Measurements from ENCODE around the gene DHPS. TPM values are rescaled to one million over a fixed set of nuclear protein-coding genes. Genes with fewer than 3 reads are reported as not detected.
"Not testable (repeated sequence)": the region's sequence is repeated elsewhere in the genome, so short reads cannot be mapped to it uniquely, and the experiment has no call there.

Gene DHPS
- polyA plus RNA-seq, 1 experiment, result 92.2 TPM

DNA sequence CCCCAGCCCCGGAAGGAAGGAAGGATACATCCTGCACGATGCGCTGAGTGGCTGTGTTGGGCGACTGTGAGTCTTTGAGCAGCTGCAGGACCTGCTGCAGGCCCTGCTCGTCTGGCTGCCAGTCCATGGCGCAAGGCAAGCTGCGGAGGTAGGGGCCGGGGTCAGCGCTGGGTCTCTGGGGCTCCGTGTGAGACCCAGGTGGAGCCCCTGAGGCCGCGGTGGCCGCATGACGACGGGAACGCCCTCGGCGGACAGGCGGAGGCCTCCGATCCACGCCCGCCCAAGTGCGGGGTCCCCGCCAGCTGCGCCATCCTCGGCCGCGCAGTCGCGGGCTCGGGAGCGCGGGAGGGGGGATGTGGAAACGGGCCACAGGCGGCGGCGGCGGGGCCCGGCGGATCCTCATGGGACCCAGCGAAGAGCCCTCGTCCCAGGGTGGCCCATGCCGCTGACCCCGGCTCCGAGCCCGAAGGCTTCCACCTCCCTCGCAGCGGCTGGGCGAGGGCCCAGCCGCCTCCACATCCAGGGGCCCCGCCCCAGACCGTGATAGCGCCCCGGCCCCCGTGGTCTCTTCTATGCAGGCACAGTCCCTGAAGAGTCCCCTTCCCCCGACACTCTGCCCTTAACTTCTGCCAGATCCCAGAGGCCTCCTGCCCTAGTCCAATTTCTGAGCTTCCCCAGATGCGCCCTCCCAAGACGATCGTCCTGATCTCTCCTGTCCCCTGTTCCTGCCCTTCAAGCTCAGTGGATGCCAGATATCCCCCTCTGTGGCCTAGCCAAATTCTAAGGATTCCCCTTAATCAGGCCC is 39.4 kb upstream of the DHPS start:
- POLR2A ChIA-PET, result no interaction called here
- no peak for TF ChIP-seq CTCF (IDR thresholded peaks at IDR 0.05; ENCODE audit: insufficient read depth, low read depth, low read length)
- DNase-seq (ENCODE audit: low read depth), result no peak
- Histone ChIP-seq H3K36me3 (ENCODE audit: control insufficient read depth, insufficient read depth, low read length) (peaks cover 13% of the 10 kb centered on the region), H3K4me3 (ENCODE audit: low read depth, low read length) (peak overlapping the region; percentile 67), H3K27me3 (ENCODE audit: control insufficient read depth, insufficient read depth, low read length) (no peaks in the 10 kb centered on the region)
- CTCF ChIA-PET, result interaction anchor here (0.6 to 4.8 kb wide), 10 partner anchors 10 to 127 kb away, joined by 3 to 21 read pairs (median 4); no protein-coding TSS in a partner anchor

DNA sequence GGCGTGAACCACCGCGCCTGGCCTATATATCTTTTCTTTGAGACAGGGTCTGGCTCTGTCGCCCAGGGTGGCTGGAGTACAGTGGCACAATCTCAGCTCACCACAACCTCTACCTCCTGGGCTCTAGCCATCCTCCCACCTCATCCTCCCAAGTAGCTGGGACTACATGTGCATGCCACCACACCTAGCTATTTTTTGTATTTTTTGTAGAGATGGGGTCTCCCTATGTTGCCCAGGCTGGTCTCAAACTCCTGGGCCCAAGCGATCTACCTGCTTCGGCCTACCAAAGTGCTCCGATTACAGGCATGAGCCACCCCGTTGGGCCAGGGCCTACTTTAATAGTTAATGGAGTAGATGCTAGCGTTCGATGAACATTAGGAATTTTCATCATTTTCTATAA is 38.6 kb upstream of the DHPS start:
- H3K36me3 ChIP-seq (ENCODE audit: control insufficient read depth, insufficient read depth, low read length), result peaks cover 17% of the 10 kb centered on the region
- CTCF ChIA-PET, result interaction anchor here (1.2 to 4.8 kb wide), 4 partner anchors 37 to 128 kb away, joined by 4 to 21 read pairs (median 13); no protein-coding TSS in a partner anchor
- DNase-seq (ENCODE audit: low read depth), result no peak
- H3K4me3 ChIP-seq (ENCODE audit: low read depth, low read length), result peak overlapping the region; percentile 67
- TF ChIP-seq CTCF (IDR thresholded peaks at IDR 0.05; ENCODE audit: insufficient read depth, low read depth, low read length), result no peak
- POLR2A ChIA-PET, result no interaction called here
- H3K27me3 ChIP-seq (ENCODE audit: control insufficient read depth, insufficient read depth, low read length), result no peaks in the 10 kb centered on the region

DNA sequence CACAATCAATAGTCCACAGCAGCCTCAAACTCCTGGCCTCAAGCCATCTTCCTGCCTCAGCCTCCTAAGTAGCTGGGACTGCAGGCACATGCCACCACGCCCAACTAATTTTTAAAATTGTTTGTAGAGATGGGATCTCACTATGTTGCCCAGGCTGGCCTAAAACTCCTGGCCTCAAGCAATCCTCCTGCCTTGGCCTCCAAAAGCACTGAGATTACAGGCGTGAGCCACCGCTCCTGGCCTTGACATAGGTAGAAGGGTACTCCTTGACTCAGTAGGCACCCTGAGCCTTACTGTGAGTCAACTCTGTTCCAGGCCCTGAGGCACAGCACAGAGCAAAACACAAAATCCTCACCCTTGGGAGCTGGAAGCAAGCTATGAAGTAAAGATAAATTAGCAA is 34.2 kb upstream of the DHPS start:
- POLR2A ChIA-PET, result no interaction called here

DNA sequence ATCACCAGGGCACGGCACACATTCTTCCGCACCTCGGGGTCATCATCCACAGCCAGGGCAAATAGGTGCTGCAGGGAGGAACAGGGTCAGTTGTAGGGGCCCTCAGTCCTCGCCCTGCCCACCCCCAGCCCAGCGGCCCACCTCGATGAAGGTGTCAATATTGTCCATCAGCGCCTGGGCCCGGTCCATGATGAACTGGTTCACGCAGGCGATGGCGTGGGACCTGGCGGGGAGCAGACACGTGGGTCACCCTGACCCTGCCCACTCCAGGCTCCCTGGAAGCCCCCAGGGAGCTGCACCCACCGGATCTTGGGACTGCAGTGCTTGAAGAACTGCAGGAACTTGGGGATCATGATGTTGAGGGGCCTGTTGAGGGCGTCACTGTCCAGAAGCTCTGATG is 33.4 kb upstream of the DHPS start:
- no peak for TF ChIP-seq CTCF (IDR thresholded peaks at IDR 0.05; ENCODE audit: insufficient read depth, low read depth, low read length)
- ChIA-PET POLR2A (no interaction called here), CTCF (interaction anchor here (2.3 to 3.7 kb wide), 2 partner anchors 43 to 45 kb away, joined by 7 to 22 read pairs; no protein-coding TSS in a partner anchor)
- Histone ChIP-seq H3K36me3 (ENCODE audit: control insufficient read depth, insufficient read depth, low read length) (peaks cover 48% of the 10 kb centered on the region), H3K4me3 (ENCODE audit: low read depth, low read length) (no peak overlapping the region), H3K27me3 (ENCODE audit: control insufficient read depth, insufficient read depth, low read length) (no peaks in the 10 kb centered on the region)
- no peak for DNase-seq (ENCODE audit: low read depth)

More for the DNA sequence above, 34.2 kb upstream of the DHPS start:
- peaks cover 43% of the 10 kb centered on the region for H3K36me3 ChIP-seq (ENCODE audit: control insufficient read depth, insufficient read depth, low read length)
- no peak for DNase-seq (ENCODE audit: low read depth)
- CTCF ChIA-PET, result interaction anchor here (0.8 to 3.7 kb wide), 4 partner anchors 21 to 131 kb away, joined by 3 to 22 read pairs (median 6); partner anchors contain the start of gene GET3
- no peaks in the 10 kb centered on the region for H3K27me3 ChIP-seq (ENCODE audit: control insufficient read depth, insufficient read depth, low read length)
- H3K4me3 ChIP-seq (ENCODE audit: low read depth, low read length), result no peak overlapping the region
- TF ChIP-seq CTCF (IDR thresholded peaks at IDR 0.05; ENCODE audit: insufficient read depth, low read depth, low read length), result no peak

DNA sequence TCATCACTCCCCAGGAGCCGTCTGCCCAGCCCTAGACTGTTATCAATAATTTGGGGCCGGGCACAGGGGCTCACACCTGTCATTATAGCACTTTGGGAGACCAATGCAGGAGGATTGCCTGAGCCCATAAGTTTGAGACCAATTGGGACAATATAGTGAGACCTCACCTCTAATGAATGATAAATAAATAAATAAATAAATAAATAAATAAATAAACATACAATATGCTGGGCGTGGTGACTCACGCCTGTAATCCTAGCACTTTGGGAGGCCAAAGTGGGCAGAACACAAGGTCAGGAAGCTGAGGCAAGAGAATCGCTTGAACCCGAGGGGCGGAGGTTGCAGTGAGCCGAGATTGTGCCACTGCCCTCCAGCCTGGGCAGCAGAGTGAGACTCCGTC is 31.6 kb upstream of the DHPS start:
- CTCF ChIA-PET, result interaction anchor here (0.9 to 1.7 kb wide), 5 partner anchors 10 to 133 kb away, joined by 3 to 7 read pairs (median 4); no protein-coding TSS in a partner anchor
- POLR2A ChIA-PET; H3K27me3 ChIP-seq (ENCODE audit: control insufficient read depth, insufficient read depth, low read length); H3K4me3 ChIP-seq (ENCODE audit: low read depth, low read length); DNase-seq (ENCODE audit: low read depth): not testable (repeated sequence)
- peaks cover 47% of the 10 kb centered on the region for H3K36me3 ChIP-seq (ENCODE audit: control insufficient read depth, insufficient read depth, low read length)

DNA sequence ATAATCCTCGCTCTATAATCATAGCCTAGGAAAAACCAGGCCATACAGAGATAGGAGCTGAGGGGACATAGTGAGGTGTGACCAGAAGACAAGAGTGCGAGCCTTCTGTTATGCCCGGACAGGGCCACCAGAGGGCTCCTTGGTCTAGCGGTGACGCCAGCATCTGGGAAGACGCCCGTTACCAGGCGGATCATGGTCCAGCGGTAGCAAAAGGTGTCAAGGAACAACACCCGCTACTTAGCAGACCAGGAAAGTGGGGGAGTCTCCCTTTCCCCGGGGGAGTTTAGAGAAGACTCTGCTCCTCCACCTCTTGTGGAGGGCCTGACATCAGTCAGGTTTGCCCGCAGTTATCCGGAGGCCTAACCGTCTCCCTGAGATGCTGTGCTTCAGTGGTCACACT is 30.4 kb upstream of the DHPS start:
- CTCF ChIA-PET, result interaction anchor here (2.7 kb wide), 1 partner anchor 135 kb away, joined by 16 read pairs; no protein-coding TSS in a partner anchor
- peaks cover 46% of the 10 kb centered on the region for H3K36me3 ChIP-seq (ENCODE audit: control insufficient read depth, insufficient read depth, low read length)
- H3K27me3 ChIP-seq (ENCODE audit: control insufficient read depth, insufficient read depth, low read length); DNase-seq (ENCODE audit: low read depth); H3K4me3 ChIP-seq (ENCODE audit: low read depth, low read length); POLR2A ChIA-PET: not testable (repeated sequence)

All from BJ (cell line).